Uterus (tissue), 4 donors: ENCODE results near the gene SEC22C. TPM values are rescaled to one million over a fixed set of nuclear protein-coding genes. Genes with fewer than 3 reads are reported as not detected.

ENCODE experiments used
- DNase-seq, 2 donors: peaks; one replicate each; pipeline ENCODE4 v3.0.0-alpha.2; 2019 to 2020
- H3K27ac ChIP-seq, 2 donors: fragments of 200-600 bp; sonication (generic); 1 replicate in 1 of 2; 2 replicates in 1 of 2; pipeline ENCODE4 v1.5.1; 2016 to 2018
- H3K27me3 ChIP-seq, 2 donors: fragments of 200-600 bp; sonication (generic); one replicate each; pipeline ENCODE4 v1.5.1; 2018 to 2019; ENCODE audit warnings: control low read depth in 1 of 2
- H3K36me3 ChIP-seq, 2 donors: fragments of 200-600 bp; sonication (generic); one replicate each; pipeline ENCODE4 v1.5.1; 2019; ENCODE audit warnings: control low read depth in 1 of 2
- H3K4me1 ChIP-seq, 2 donors: fragments of 200-600 bp; sonication (generic); one replicate each; pipeline ENCODE4 v1.5.1; 2018 to 2019; ENCODE audit warnings: control low read depth in 1 of 2
- H3K4me3 ChIP-seq, 2 donors: fragments of 200-600 bp; sonication (generic); 1 replicate in 1 of 2; 2 replicates in 1 of 2; pipeline ENCODE4 v1.5.1; 2018 to 2019; ENCODE audit warnings: mild to moderate bottlenecking in 1 of 2
- H3K9me3 ChIP-seq, 2 donors: fragments of 200-600 bp; sonication (generic); one replicate each; pipeline ENCODE4 v1.5.1; 2019; ENCODE audit warnings: control low read depth in 1 of 2
- POLR2A ChIP-seq, 2 donors: fragments of 450-650 bp; IDR thresholded peaks; one replicate each; pipeline ENCODE4 v1.6.1; 2016; ENCODE audit warnings: antibody characterized with exemption in 2 of 2, mild to moderate bottlenecking in 1 of 2, moderate library complexity in 1 of 2
- intact Hi-C: fragments of 100-400 bp; cut with DNase I; formaldehyde crosslinking; loops from one replicate; pipeline ENCODE4 v1.15.1; 2023; ENCODE audit warnings: low total_unique reads
- total RNA-seq, 4 donors: library from RNA; depleted of rRNA in 3 of 4; stranded (reverse); fragments of >200 nt in 3 of 4; gene quantifications; one replicate each; pipeline versions ENCODE4 v1.1.0 to v1.2.4, GENCODE V29; 2014 to 2023
- TF ChIP-seq, protein P1 (sequence below), 4 experiments: fragments of 200-600 bp in 2 of 4; fragments of 450-650 bp in 2 of 4; sonication (generic) in 2 of 4; IDR thresholded peaks; one replicate each; pipeline ENCODE4 v1.5.1; 2016 to 2019; ENCODE audit warnings: antibody characterized with exemption in 4 of 4, mild to moderate bottlenecking in 2 of 4, moderate library complexity in 1 of 4
- donor health status: DM: yes; HTN: yes; CAD: no.

The SEC22C gene
- total RNA-seq, 4 donors from 2014 or later, result 49.7 to 82.6 (median 66.0) TPM

DNA sequence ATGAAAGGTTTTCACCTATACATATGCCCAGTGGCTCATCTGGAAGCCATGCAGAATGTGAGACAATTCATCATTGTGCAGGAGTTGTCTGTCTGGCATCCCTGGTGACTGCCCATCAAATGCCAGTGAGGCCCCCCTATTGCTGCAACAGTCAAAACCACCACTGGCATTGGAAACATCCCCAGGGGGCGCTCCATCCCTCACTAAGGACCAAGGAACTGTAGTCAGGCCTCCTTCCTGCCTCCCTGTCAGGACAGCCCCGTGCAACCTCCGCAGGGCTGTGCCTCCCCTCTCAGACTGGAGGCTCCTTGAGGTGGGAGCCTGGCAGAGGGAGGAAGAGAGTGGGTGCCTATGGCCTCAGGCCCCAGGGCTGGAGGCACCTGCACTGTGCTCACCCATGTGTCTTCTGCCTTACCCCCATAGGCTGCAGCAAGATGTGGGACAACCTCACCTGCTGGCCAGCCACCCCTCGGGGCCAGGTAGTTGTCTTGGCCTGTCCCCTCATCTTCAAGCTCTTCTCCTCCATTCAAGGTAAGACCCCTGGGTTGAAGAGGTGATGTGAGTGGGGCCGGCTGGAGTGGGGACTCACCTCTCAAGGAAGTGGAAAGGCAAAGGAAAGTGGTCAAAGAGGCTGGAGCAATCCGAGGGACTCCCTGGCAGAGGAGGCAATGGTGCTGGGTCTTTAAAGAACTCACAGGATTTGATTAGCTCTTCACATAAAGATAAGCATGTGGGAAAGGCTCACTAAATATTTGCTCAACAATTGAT is 62.8 kb downstream of the SEC22C start:
- Histone ChIP-seq H3K36me3 (no peaks in the 10 kb centered on the region), H3K4me1 (no peaks in the 10 kb centered on the region), H3K4me3 (no peak overlapping the region), H3K27ac (no peak overlapping the region), H3K9me3 (no peaks in the 10 kb centered on the region), H3K27me3 (no peaks in the 10 kb centered on the region)
- TF ChIP-seq, protein P1, sequence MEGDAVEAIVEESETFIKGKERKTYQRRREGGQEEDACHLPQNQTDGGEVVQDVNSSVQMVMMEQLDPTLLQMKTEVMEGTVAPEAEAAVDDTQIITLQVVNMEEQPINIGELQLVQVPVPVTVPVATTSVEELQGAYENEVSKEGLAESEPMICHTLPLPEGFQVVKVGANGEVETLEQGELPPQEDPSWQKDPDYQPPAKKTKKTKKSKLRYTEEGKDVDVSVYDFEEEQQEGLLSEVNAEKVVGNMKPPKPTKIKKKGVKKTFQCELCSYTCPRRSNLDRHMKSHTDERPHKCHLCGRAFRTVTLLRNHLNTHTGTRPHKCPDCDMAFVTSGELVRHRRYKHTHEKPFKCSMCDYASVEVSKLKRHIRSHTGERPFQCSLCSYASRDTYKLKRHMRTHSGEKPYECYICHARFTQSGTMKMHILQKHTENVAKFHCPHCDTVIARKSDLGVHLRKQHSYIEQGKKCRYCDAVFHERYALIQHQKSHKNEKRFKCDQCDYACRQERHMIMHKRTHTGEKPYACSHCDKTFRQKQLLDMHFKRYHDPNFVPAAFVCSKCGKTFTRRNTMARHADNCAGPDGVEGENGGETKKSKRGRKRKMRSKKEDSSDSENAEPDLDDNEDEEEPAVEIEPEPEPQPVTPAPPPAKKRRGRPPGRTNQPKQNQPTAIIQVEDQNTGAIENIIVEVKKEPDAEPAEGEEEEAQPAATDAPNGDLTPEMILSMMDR (IDR thresholded peaks at IDR 0.05), result no peak
- intact Hi-C loops, result no loop called here
- DNase-seq, result no peak

DNA sequence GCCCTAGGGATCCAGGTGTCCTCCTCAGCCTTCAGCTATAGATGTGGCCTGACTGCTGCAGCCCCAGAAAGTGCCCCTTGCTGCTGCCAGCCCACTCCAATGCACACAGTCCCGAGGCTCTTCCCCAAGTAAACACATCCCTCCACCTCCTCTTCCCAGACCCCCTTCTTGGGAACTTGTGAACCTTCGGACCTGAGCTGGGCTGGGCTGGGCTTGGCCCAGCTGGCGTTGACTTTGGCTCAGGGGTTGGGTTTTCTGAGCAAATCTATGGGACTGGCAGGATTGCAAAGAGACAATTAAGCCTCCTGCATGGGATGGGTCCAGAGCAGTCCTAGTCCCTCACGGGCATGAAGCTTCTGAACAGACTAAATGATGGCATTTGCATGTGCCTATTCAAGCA is 64.7 kb downstream of the SEC22C start:
- no peak overlapping the region for H3K4me3 ChIP-seq
- no peaks in the 10 kb centered on the region for H3K4me1 ChIP-seq
- intact Hi-C loops, result no loop called here
- no peaks in the 10 kb centered on the region for H3K36me3 ChIP-seq
- no peak for DNase-seq
- no peak for TF ChIP-seq POLR2A (IDR thresholded peaks at IDR 0.05)
- TF ChIP-seq, protein P1 (IDR thresholded peaks at IDR 0.05), result no peak
- no peaks in the 10 kb centered on the region for H3K27me3 ChIP-seq
- no peak overlapping the region for H3K27ac ChIP-seq
- H3K9me3 ChIP-seq, result no peaks in the 10 kb centered on the region

DNA sequence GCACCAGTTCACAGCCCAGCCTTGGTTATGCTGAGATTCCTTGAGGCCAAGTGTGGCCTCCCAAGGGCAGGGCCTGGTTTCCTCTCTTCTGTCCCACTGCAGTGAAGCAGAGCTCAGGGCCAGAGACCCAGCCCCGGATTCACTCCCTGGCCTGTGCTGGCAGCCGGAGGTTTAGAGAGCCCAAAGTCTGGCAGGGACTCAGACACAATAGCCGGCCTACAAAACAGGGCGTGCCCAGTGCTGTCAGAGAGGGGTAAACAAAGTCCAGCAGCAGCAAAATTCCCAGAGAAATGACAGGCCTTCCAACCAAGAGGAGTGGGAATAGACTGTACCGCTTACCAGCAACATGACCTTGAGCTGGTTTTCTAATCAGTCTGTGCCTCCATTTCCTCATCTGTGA is 65.3 kb downstream of the SEC22C start:
- Histone ChIP-seq H3K4me1 (no peaks in the 10 kb centered on the region), H3K4me3 (no peak overlapping the region), H3K27me3 (no peaks in the 10 kb centered on the region), H3K27ac (no peak overlapping the region), H3K9me3 (no peaks in the 10 kb centered on the region), H3K36me3 (no peaks in the 10 kb centered on the region)
- no peak for DNase-seq
- TF ChIP-seq, protein P1 (IDR thresholded peaks at IDR 0.05), result no peak
- no peak for TF ChIP-seq POLR2A (IDR thresholded peaks at IDR 0.05)
- intact Hi-C loops, result no loop called here

DNA sequence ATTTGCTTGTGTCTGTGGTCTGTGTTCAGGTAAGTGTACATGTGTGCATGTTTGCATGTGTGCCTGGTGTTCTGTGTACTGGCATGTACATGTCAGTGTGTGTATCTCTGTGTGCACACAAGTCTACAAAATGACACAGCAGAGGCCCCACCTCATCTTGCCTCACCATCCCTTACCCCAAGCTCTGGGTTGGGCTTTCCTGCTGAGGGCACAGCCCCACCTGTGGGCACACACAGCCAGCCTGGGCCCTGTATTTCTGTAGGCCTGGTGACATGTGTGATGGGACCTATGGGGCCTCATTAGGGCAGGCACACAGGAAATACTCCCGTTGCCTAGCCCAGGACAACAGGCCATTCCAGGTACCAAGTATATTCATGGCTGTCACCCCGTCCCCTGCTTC is 65.8 kb downstream of the SEC22C start:
- intact Hi-C loops, result no loop called here
- no peaks in the 10 kb centered on the region for H3K27me3 ChIP-seq
- no peak for DNase-seq
- no peak for TF ChIP-seq POLR2A (IDR thresholded peaks at IDR 0.05)
- TF ChIP-seq, protein P1 (IDR thresholded peaks at IDR 0.05), result no peak
- no peaks in the 10 kb centered on the region for H3K9me3 ChIP-seq
- no peaks in the 10 kb centered on the region for H3K4me1 ChIP-seq
- H3K27ac ChIP-seq, result no peak overlapping the region
- H3K36me3 ChIP-seq, result no peaks in the 10 kb centered on the region
- H3K4me3 ChIP-seq, result no peak overlapping the region

DNA sequence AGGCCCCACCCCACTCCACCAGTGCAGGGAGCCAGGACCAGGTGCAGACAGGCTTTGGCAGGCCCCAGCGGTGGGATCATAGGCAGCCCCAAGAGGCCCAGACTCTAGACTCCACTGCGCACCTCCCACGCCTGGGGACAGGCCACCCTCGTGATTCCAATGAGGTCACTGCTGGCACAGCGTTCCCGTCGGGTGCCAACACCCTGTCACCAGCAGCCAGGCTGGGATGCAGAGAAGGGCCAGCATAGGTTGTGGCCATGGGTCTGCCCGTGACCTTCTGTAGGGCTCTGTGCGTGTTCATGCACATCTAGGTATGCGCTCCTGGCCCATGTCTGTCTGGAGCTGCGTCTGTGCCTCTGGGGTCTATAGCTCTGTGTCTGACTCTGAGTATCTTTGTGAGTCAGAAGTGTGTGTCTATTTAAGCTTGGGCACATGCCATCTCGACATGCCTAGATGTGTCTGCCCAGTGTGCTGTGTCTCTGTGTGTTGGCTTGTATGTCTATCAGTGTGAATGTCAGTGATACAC is 66.3 kb downstream of the SEC22C start:
- TF ChIP-seq POLR2A (IDR thresholded peaks at IDR 0.05), result no peak
- TF ChIP-seq, protein P1 (IDR thresholded peaks at IDR 0.05), result no peak
- no peak for DNase-seq
- no peak overlapping the region for H3K27ac ChIP-seq

More for the DNA sequence above, 66.3 kb downstream of the SEC22C start:
- intact Hi-C loops, result no loop called here
- no peaks in the 10 kb centered on the region for H3K36me3 ChIP-seq
- H3K4me1 ChIP-seq, result no peaks in the 10 kb centered on the region
- no peaks in the 10 kb centered on the region for H3K27me3 ChIP-seq
- H3K9me3 ChIP-seq, result no peaks in the 10 kb centered on the region
- H3K4me3 ChIP-seq, result no peak overlapping the region
